ENCODE results near the gene LENG8. TPM values are rescaled to one million over a fixed set of nuclear protein-coding genes. Genes with fewer than 3 reads are reported as not detected.

The LENG8 gene
- total RNA-seq, 1 experiment from 2014 or later: 148 TPM

- H3K27me3 ChIP-seq (ENCODE audit: insufficient read depth, low read length): no peaks in the 10 kb centered on the region
- no peaks in the 10 kb centered on the region for H4K20me1 ChIP-seq (ENCODE audit: control insufficient read depth, insufficient read depth, insufficient read length)
- H3T11ph ChIP-seq (ENCODE audit: low read length): no peak overlapping the region
- H4K5ac ChIP-seq (ENCODE audit: insufficient read length, low read depth, low read length): no peak overlapping the region
- Mint-ChIP-seq H3K27ac (no peak overlapping the region), H3K27me3 (ENCODE audit: low read depth) (peaks cover 56% of the 10 kb centered on the region), H3K4me3 (no peak overlapping the region), H3K9me3 (peaks cover 3 to 65% of the 10 kb centered on the region in 2 experiments), H3K36me3 (ENCODE audit: insufficient read depth in 1 of 3, low read depth in 3 of 3) (no peaks in the 10 kb centered on the region; a peak in 1 of 7 replicates), H3K4me1 (peaks cover 12 to 16% of the 10 kb centered on the region in 2 experiments)
- H3K18ac ChIP-seq (ENCODE audit: insufficient read length, low read depth, low read length): no peak overlapping the region
- no peak overlapping the region for H2AFZ ChIP-seq (ENCODE audit: low read length)
- no peak overlapping the region for H3K14ac ChIP-seq (ENCODE audit: insufficient read depth, low read length)
- no peak overlapping the region for H3K4ac ChIP-seq (ENCODE audit: low read depth, low read length)
- no peak for DNase-seq
- no peak overlapping the region for H3K56ac ChIP-seq (ENCODE audit: insufficient read length, low read depth, low read length)
- H3K79me2 ChIP-seq (ENCODE audit: insufficient read depth, low read length): no peaks in the 10 kb centered on the region
- WGBS (ENCODE audit: extremely low coverage, insufficient read length, low lambda C conversion rate): no CpG with 5 or more reads among the region's 6 CpGs
- TF ChIP-seq CTCF (conservative IDR thresholded peaks at IDR 0.05): no peak
- H2BK15ac ChIP-seq (ENCODE audit: low read depth, low read length): no peak overlapping the region
- H2BK120ac ChIP-seq (ENCODE audit: low read depth, low read length, poor library complexity, severe bottlenecking): no peak overlapping the region
- no peaks in the 10 kb centered on the region for H3K4me1 ChIP-seq (ENCODE audit: insufficient read depth, low read length)
- no peak overlapping the region for H3K23ac ChIP-seq (ENCODE audit: insufficient read length, low read depth, low read length)
- H2AK5ac ChIP-seq (ENCODE audit: insufficient read length, low read length): no peak overlapping the region
- no peak overlapping the region for H2BK5ac ChIP-seq (ENCODE audit: insufficient read length, low read length)
- no peak overlapping the region for H2BK20ac ChIP-seq (ENCODE audit: low read depth, low read length, poor library complexity, severe bottlenecking)
- H4K8ac ChIP-seq (replicated peaks; ENCODE audit: insufficient read length, low read depth, low read length): no peak overlapping the region
- H3K23me2 ChIP-seq (ENCODE audit: insufficient read length, low read depth, low read length, poor library complexity, severe bottlenecking): no peaks in the 10 kb centered on the region
- H4K91ac ChIP-seq (ENCODE audit: insufficient read length, low read depth, low read length): no peak overlapping the region
- no peaks in the 10 kb centered on the region for H3K79me1 ChIP-seq (ENCODE audit: insufficient read depth, low read depth, low read length, poor library complexity, severe bottlenecking)
- H3K9ac ChIP-seq (ENCODE audit: extremely low read depth, insufficient read length, low read length): no peak overlapping the region
- H2BK12ac ChIP-seq (ENCODE audit: insufficient read length, low read depth, low read length): no peak overlapping the region
- H3K9me3 ChIP-seq (ENCODE audit: control insufficient read depth, low read depth, low read length): no peaks in the 10 kb centered on the region
- H3K27ac ChIP-seq (ENCODE audit: insufficient read length, low read depth, low read length): no peak overlapping the region
- no peak overlapping the region for H3K4me2 ChIP-seq (ENCODE audit: insufficient read depth, insufficient read length, low read length)
These were observed 48.1 kb upstream of the LENG8 start for GRCh38 chr19:54400913-54401312.

All from H9 (cell line).